HG03066 (cell line): ENCODE measurements around the gene DICER1.

Experiments used
- ATAC-seq: cut with Tn5 transposase; IDR thresholded peaks from one replicate; pipeline ENCODE4 v1.9.1; 2021; ENCODE audit warnings: low read depth; ENCODE audit not compliant: unreplicated experiment

The DICER1 gene

GRCh38 chr14:95045106-95045701 is 112.1 kb downstream of the DICER1 start:
- ATAC-seq: no peak

- no peak for ATAC-seq
These were observed 112.7 kb downstream of the DICER1 start for GRCh38 chr14:95044463-95045105.

- no peak for ATAC-seq
These were observed 113.4 kb downstream of the DICER1 start for GRCh38 chr14:95043732-95044462.

GRCh38 chr14:95043314-95043713 is 114.0 kb downstream of the DICER1 start:
- ATAC-seq: no peak

- no peak for ATAC-seq
These were observed 115.8 kb downstream of the DICER1 start for GRCh38 chr14:95041477-95042020.

GRCh38 chr14:95040708-95041476 is 116.4 kb downstream of the DICER1 start:
- no peak for ATAC-seq

GRCh38 chr14:95039993-95040348 is 117.4 kb downstream of the DICER1 start:
- no peak for ATAC-seq

GRCh38 chr14:95039259-95039992 is 117.9 kb downstream of the DICER1 start:
- no peak for ATAC-seq

- no peak for ATAC-seq
These were observed 118.6 kb downstream of the DICER1 start for GRCh38 chr14:95038521-95039250.

- no peak for ATAC-seq
These were observed 120.1 kb downstream of the DICER1 start for GRCh38 chr14:95037273-95037672.
